HepG2 (cell line): ENCODE data around the gene TSNAXIP1.

Source experiments
- ARHGAP35 ChIP-seq: sonication (generic); formaldehyde crosslinking; IDR thresholded peaks from 2 replicates; pipeline ENCODE4 v1.9.0; 2022; ENCODE audit warnings: mild to moderate bottlenecking, inconsistent platforms, moderate library complexity, missing genetic modification reagents, borderline replicate concordance
- CEBPG ChIP-seq: IDR thresholded peaks from 2 replicates; pipeline ENCODE4 v1.6.1; 2016
- CREB1 ChIP-seq, 2 experiments: fragments of 450-650 bp in 1 of 2; IDR thresholded peaks; 2 replicates each; pipeline ENCODE4 v1.6.1; 2016 to 2017; ENCODE audit warnings: control low read depth in 1 of 2, mild to moderate bottlenecking in 1 of 2, missing compliant biosample characterization in 1 of 2, missing genetic modification characterization in 1 of 2
- IKZF4 ChIP-seq: sonication (generic); formaldehyde crosslinking; IDR thresholded peaks from 2 replicates; pipeline ENCODE4 v1.5.1; 2020; ENCODE audit warnings: borderline replicate concordance, mild to moderate bottlenecking, low read depth, missing genetic modification reagents; ENCODE audit errors: not compliant biosample characterization
- JUN ChIP-seq: sonication (generic); formaldehyde crosslinking; IDR thresholded peaks from 2 replicates; pipeline ENCODE4 v1.4.0; 2020; ENCODE audit warnings: mild to moderate bottlenecking, missing genetic modification reagents
- KLF11 ChIP-seq: IDR thresholded peaks from 2 replicates; pipeline ENCODE4 v1.6.1; 2016; ENCODE audit warnings: missing compliant biosample characterization
- MXD4 ChIP-seq: IDR thresholded peaks from 2 replicates; pipeline ENCODE4 v1.6.1; 2016; ENCODE audit warnings: mild to moderate bottlenecking, missing biosample characterization, missing genetic modification reagents
- RAD21 ChIP-seq: fragments of 450-650 bp; formaldehyde crosslinking; IDR thresholded peaks from 2 replicates; pipeline ENCODE4 v1.5.0; 2020; ENCODE audit warnings: mild to moderate bottlenecking
- RNF2 ChIP-seq: fragments of 450-650 bp; conservative IDR thresholded peaks from 2 replicates; pipeline ENCODE4 v1.6.1; 2016; ENCODE audit warnings: low read depth
- TARDBP ChIP-seq: sonication (generic); formaldehyde crosslinking; IDR thresholded peaks from 2 replicates; pipeline ENCODE4 v1.8.0; 2022; ENCODE audit warnings: mild to moderate bottlenecking, missing genetic modification reagents
- YY1 ChIP-seq: IDR thresholded peaks from 2 replicates; pipeline ENCODE4 v1.6.1; 2011; ENCODE audit warnings: low read length, low read depth, moderate library complexity, mild to moderate bottlenecking; ENCODE audit not compliant: insufficient read depth, insufficient replicate concordance
- ZNF34 ChIP-seq: sonication (generic); formaldehyde crosslinking; IDR thresholded peaks from 2 replicates; pipeline ENCODE4 v1.4.0; 2020; ENCODE audit warnings: mild to moderate bottlenecking, missing genetic modification reagents, borderline replicate concordance
- ZNF446 ChIP-seq: sonication (generic); formaldehyde crosslinking; IDR thresholded peaks from 2 replicates; pipeline ENCODE4 v1.5.0; 2020; ENCODE audit warnings: mild to moderate bottlenecking, missing genetic modification reagents
- TF ChIP-seq, protein P1 (sequence below): sonication (generic); formaldehyde crosslinking; IDR thresholded peaks from 2 replicates; pipeline ENCODE4 v1.5.0; 2020; ENCODE audit warnings: mild to moderate bottlenecking, missing genetic modification reagents, moderate library complexity

DNA sequence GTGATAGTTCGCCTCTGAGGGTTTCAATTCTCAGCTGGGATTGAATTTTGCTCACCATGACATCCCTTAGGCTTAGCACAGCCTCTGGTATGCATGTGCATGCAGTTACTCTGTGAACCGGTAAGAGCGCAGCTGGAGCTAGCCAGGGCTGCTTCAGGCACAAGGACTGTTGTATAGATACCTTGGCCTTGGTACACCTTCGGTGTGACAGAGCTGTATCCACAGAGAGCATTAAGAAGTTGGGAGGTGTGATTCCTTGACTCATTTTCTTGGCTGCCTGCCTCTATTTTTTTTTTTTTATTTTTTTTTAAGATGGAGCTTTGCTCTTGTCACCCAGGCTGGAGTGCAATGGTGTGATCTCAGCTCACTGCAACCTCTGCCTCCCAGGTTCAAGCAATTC is 37.8 kb downstream of the TSNAXIP1 start:
- TF ChIP-seq KLF11 (no peak), TARDBP (CRISPR knock-in tag) (no peak), YY1 (no peak), RAD21 (CRISPR knock-in tag) (no peak), JUN (CRISPR knock-in tag) (no peak), CEBPG (CRISPR knock-in tag) (no peak), IKZF4 (CRISPR knock-in tag) (no peak), CREB1 (IDR thresholded peaks at IDR 0.05) (no peak), CREB1 (CRISPR knock-in tag; IDR thresholded peaks at IDR 0.05) (no peak), ZNF446 (CRISPR knock-in tag) (no peak), MXD4 (CRISPR knock-in tag) (no peak), ZNF34 (CRISPR knock-in tag) (no peak), ARHGAP35 (no peak), RNF2 (no peak)
- TF ChIP-seq, protein P1, sequence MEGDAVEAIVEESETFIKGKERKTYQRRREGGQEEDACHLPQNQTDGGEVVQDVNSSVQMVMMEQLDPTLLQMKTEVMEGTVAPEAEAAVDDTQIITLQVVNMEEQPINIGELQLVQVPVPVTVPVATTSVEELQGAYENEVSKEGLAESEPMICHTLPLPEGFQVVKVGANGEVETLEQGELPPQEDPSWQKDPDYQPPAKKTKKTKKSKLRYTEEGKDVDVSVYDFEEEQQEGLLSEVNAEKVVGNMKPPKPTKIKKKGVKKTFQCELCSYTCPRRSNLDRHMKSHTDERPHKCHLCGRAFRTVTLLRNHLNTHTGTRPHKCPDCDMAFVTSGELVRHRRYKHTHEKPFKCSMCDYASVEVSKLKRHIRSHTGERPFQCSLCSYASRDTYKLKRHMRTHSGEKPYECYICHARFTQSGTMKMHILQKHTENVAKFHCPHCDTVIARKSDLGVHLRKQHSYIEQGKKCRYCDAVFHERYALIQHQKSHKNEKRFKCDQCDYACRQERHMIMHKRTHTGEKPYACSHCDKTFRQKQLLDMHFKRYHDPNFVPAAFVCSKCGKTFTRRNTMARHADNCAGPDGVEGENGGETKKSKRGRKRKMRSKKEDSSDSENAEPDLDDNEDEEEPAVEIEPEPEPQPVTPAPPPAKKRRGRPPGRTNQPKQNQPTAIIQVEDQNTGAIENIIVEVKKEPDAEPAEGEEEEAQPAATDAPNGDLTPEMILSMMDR (CRISPR knock-in tag), result no peak
